Sigmoid colon (tissue), 7 donors: Measurements from ENCODE around the gene PPCDC. TPM values are rescaled to one million over a fixed set of nuclear protein-coding genes. Genes with fewer than 3 reads are reported as not detected.

Experiments used
- DNase-seq: peaks from one replicate; pipeline ENCODE4 v3.0.0-alpha.2; 2019
- H3K27ac ChIP-seq, 4 donors: fragments of 200-600 bp; sonication (generic); one replicate each; pipeline ENCODE4 v1.5.1; 2016 to 2019; ENCODE audit warnings: mild to moderate bottlenecking in 1 of 4
- H3K27me3 ChIP-seq, 3 donors: fragments of 200-600 bp; sonication (generic); one replicate each; pipeline ENCODE4 v1.5.1; 2019; ENCODE audit warnings: mild to moderate bottlenecking in 1 of 3
- H3K36me3 ChIP-seq, 4 donors: fragments of 200-600 bp; sonication (generic); one replicate each; pipeline ENCODE4 v1.5.1; 2016 to 2019
- H3K4me1 ChIP-seq, 4 donors: fragments of 200-600 bp; sonication (generic); one replicate each; pipeline ENCODE4 v1.5.1; 2017 to 2019
- H3K4me3 ChIP-seq, 4 donors: fragments of 200-600 bp; sonication (generic); one replicate each; pipeline ENCODE4 v1.5.1; 2017 to 2019; ENCODE audit warnings: mild to moderate bottlenecking in 2 of 4, moderate library complexity in 1 of 4
- H3K9me3 ChIP-seq, 4 donors: fragments of 200-600 bp in 3 of 4; sonication (generic) in 3 of 4; one replicate each; pipeline versions ENCODE4 v1.5.1 to v1.6.1; 2013 to 2019
- CTCF ChIP-seq, 4 experiments: fragments of 450-650 bp in 3 of 4; fragments of 200-600 bp in 1 of 4; IDR thresholded peaks; one replicate each; pipeline ENCODE4 v1.5.1; 2016 to 2019; ENCODE audit warnings: antibody characterized with exemption in 4 of 4, mild to moderate bottlenecking in 3 of 4, moderate library complexity in 2 of 4
- EP300 ChIP-seq, 4 donors: sonication (generic); formaldehyde crosslinking; IDR thresholded peaks; one replicate each; pipeline ENCODE4 v1.6.1; 2017; ENCODE audit warnings: antibody characterized with exemption in 4 of 4
- POLR2A ChIP-seq, 2 donors: fragments of 450-650 bp; IDR thresholded peaks; one replicate each; pipeline ENCODE4 v1.6.1; 2016; ENCODE audit warnings: antibody characterized with exemption in 2 of 2, mild to moderate bottlenecking in 2 of 2, moderate library complexity in 2 of 2
- POLR2AphosphoS5 ChIP-seq, 4 donors: sonication (generic); formaldehyde crosslinking; IDR thresholded peaks; one replicate each; pipeline ENCODE4 v1.6.1; 2017; ENCODE audit warnings: antibody characterized with exemption in 4 of 4
- WGBS, 2 donors: extraction: QIAGEN DNeasy Blood & Tissue Kit; methylation state at CpG; one replicate each; pipeline ENCODE4 v1.1.7; 2013; 5-methylcytosine and 5-hydroxymethylcytosine counted together
- intact Hi-C: fragments of 100-400 bp; cut with DNase I; formaldehyde crosslinking; loops from one replicate; pipeline ENCODE4 v1.15.1; 2023
- polyA plus RNA-seq, 3 donors: library from polyadenylated mRNA; stranded (reverse); fragments of 200-250 nt; gene quantifications; one replicate each; pipeline ENCODE4 v1.2.3, GENCODE V29; 2013
- total RNA-seq, 4 donors: library from RNA; depleted of rRNA; stranded (reverse); fragments of >200 nt; gene quantifications; one replicate each; pipeline ENCODE4 v1.1.0, GENCODE V29; 2016
- donor health status: healthy with polysubstance abuse.
- donor health status: Bipolar disorder and iron deficiency.
- donor health status: healthy.

The PPCDC gene
- total and polyA plus RNA-seq, 7 donors = 7.9 to 37.0 (median 16.2) TPM

- TF ChIP-seq EP300 (IDR thresholded peaks at IDR 0.05) (no peak), CTCF (IDR thresholded peaks at IDR 0.05) (no peak), POLR2AphosphoS5 (IDR thresholded peaks at IDR 0.05) (peak in 3 of 4 donors; percentile 10 to 56 (median 24)), POLR2A (IDR thresholded peaks at IDR 0.05) (no peak)
- intact Hi-C loops = no loop called here
- Histone ChIP-seq H3K27me3 (no peaks in the 10 kb centered on the region), H3K36me3 (no peaks in the 10 kb centered on the region), H3K4me1 (peaks cover 0 to 56% (median 44%) of the 10 kb centered on the region in 4 donors), H3K4me3 (no peak overlapping the region), H3K27ac (peak overlapping the region in 3 of 4 donors; percentile 23 to 75 (median 63)), H3K9me3 (no peaks in the 10 kb centered on the region)
- DNase-seq = peak; percentile 92
- WGBS, 2 donors = 75 to 86% methylated on average over 11 of the region's 11 CpGs
Measured at GRCh38 chr15:75049392-75049791, 26.0 kb downstream of the PPCDC start.

DNA sequence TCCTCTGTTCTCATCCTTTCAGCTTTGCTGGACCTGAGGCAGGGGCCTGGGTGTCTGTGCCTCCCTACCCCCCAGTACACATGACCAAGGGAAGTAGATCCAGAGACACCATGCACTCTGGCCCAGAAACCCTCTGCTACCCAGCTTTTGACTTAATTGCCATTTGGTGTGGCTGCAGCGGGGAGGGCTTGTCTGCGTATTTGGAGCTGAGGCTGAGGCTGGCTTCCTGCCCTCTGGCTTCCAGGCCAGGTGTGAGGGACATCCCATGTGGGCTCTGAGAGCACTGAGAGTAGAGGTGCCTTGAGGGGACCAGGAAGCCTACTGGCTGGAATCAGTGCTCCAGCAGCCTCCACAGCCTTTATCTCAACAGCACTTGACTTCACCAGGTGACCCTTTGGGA, 26.9 kb downstream of the PPCDC start:
- intact Hi-C loops = no loop called here
- Histone ChIP-seq H3K36me3 (no peaks in the 10 kb centered on the region), H3K27ac (no peak overlapping the region), H3K9me3 (no peaks in the 10 kb centered on the region), H3K4me1 (peaks cover 0 to 47% (median 38%) of the 10 kb centered on the region in 4 donors), H3K4me3 (no peak overlapping the region), H3K27me3 (no peaks in the 10 kb centered on the region)
- TF ChIP-seq POLR2AphosphoS5 (IDR thresholded peaks at IDR 0.05) = no peak
- TF ChIP-seq EP300 (IDR thresholded peaks at IDR 0.05) = no peak
- TF ChIP-seq POLR2A (IDR thresholded peaks at IDR 0.05) = no peak
- no peak for TF ChIP-seq CTCF (IDR thresholded peaks at IDR 0.05)
- 99 to 100% methylated on average over 2 of the region's 2 CpGs for WGBS, 2 donors
- no peak for DNase-seq

GRCh38 chr15:75051191-75051608, 27.8 kb downstream of the PPCDC start:
- Histone ChIP-seq H3K4me3 (no peak overlapping the region), H3K9me3 (no peaks in the 10 kb centered on the region), H3K27ac (no peak overlapping the region), H3K36me3 (no peaks in the 10 kb centered on the region), H3K27me3 (no peaks in the 10 kb centered on the region), H3K4me1 (peaks cover 0 to 39% (median 37%) of the 10 kb centered on the region in 4 donors)
- TF ChIP-seq EP300 (IDR thresholded peaks at IDR 0.05) (no peak), CTCF (IDR thresholded peaks at IDR 0.05) (no peak), POLR2AphosphoS5 (IDR thresholded peaks at IDR 0.05) (no peak), POLR2A (IDR thresholded peaks at IDR 0.05) (no peak)
- intact Hi-C loops = no loop called here
- 79 to 85% methylated on average over 6 of the region's 6 CpGs for WGBS, 2 donors
- DNase-seq = no peak

DNA sequence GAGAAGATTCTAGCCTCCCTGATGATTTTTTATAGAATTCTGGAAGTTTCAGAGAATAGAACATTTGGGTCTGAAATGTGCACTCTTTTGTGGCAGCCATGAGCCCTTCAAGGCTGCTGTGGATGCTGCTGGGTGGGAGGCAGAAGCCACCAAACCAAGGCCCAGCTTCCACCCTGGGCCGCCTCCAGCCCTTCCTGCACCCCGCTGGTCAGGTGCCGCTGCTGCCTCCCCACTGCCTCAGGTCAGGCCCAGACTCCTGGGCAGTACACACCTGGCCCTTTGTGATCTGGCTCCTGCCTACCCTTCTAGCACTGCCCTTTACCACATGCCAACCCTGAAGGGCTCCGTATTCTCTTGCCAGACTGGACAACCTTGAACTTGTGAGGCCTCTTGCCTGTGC, 28.3 kb downstream of the PPCDC start:
- peaks cover 0 to 33% (median 32%) of the 10 kb centered on the region in 4 donors for H3K4me1 ChIP-seq
- no peak overlapping the region for H3K27ac ChIP-seq
- no peak for TF ChIP-seq POLR2A (IDR thresholded peaks at IDR 0.05)
- no peak for TF ChIP-seq EP300 (IDR thresholded peaks at IDR 0.05)
- TF ChIP-seq CTCF (IDR thresholded peaks at IDR 0.05) = no peak
- no peak for TF ChIP-seq POLR2AphosphoS5 (IDR thresholded peaks at IDR 0.05)
- 95 to 96% methylated on average over 4 of the region's 4 CpGs for WGBS, 2 donors
- H3K9me3 ChIP-seq = no peaks in the 10 kb centered on the region
- H3K36me3 ChIP-seq = no peaks in the 10 kb centered on the region
- no peaks in the 10 kb centered on the region for H3K27me3 ChIP-seq
- intact Hi-C loops = no loop called here
- no peak for DNase-seq
- no peak overlapping the region for H3K4me3 ChIP-seq
